ENCODE data around the gene ADD1.

The ADD1 gene

GRCh38 chr4:2804973-2805501 is 38.6 kb upstream of the ADD1 start:
- DNase-seq: no peak

- no peak for DNase-seq
These were observed 37.8 kb upstream of the ADD1 start for GRCh38 chr4:2805712-2806389.

GRCh38 chr4:2806390-2807355 is 37.0 kb upstream of the ADD1 start:
- DNase-seq: no peak

GRCh38 chr4:2807571-2807970 is 36.1 kb upstream of the ADD1 start:
- DNase-seq: no peak

- no peak for DNase-seq
These were observed 35.6 kb upstream of the ADD1 start for GRCh38 chr4:2808001-2808400.

GRCh38 chr4:2809610-2810180 is 33.9 kb upstream of the ADD1 start:
- DNase-seq: no peak

- no peak for DNase-seq
These were observed 33.3 kb upstream of the ADD1 start for GRCh38 chr4:2810388-2810787.

GRCh38 chr4:2811830-2812611 is 31.6 kb upstream of the ADD1 start:
- peak; percentile 42 for DNase-seq

GRCh38 chr4:2812612-2813354 is 30.9 kb upstream of the ADD1 start:
- DNase-seq: no peak

- no peak for DNase-seq
These were observed 29.9 kb upstream of the ADD1 start for GRCh38 chr4:2813446-2814405.

- DNase-seq: no peak
These were observed 28.9 kb upstream of the ADD1 start for GRCh38 chr4:2814627-2815270.

- DNase-seq: no peak
These were observed 27.2 kb upstream of the ADD1 start for GRCh38 chr4:2816401-2816954.

- DNase-seq: no peak
These were observed 26.5 kb upstream of the ADD1 start for GRCh38 chr4:2817137-2817536.

GRCh38 chr4:2817701-2818350 is 25.8 kb upstream of the ADD1 start:
- DNase-seq: peak; percentile 17

GRCh38 chr4:2818351-2818939 is 25.2 kb upstream of the ADD1 start:
- DNase-seq: no peak

- DNase-seq: no peak
These were observed 24.1 kb upstream of the ADD1 start for GRCh38 chr4:2819244-2820215.
